GM23338 (cell line): ENCODE results near the gene HSBP1. TPM values are rescaled to one million over a fixed set of nuclear protein-coding genes. Genes with fewer than 3 reads are reported as not detected.

ENCODE experiments used
- ATAC-seq: fragments of 200-7000 bp; cut with Tn5 transposase; 3 replicates; pipeline ENCODE4 v1.9.1; 2020
- DNase-seq: peaks from one replicate; pipeline ENCODE4 v3.0.0-alpha.2; 2015; ENCODE audit warnings: low spot score
- H2AFZ ChIP-seq: fragments of 200-600 bp; sonication (generic); 2 replicates; pipeline ENCODE4 v1.8.0; 2016; ENCODE audit warnings: antibody characterized with exemption, mild to moderate bottlenecking, moderate library complexity
- H3F3A ChIP-seq: fragments of 200-600 bp; sonication (generic); replicated peaks from 2 replicates; pipeline ENCODE4 v1.8.0; 2017; ENCODE audit warnings: antibody characterized with exemption, mixed run types, low read depth
- H3K27ac ChIP-seq: fragments of 200-600 bp; sonication (generic); 2 replicates; pipeline ENCODE4 v1.6.1; 2016; ENCODE audit warnings: low read depth
- H3K27me3 ChIP-seq: fragments of 200-600 bp; sonication (generic); 2 replicates; pipeline ENCODE4 v1.8.0; 2016; ENCODE audit warnings: mild to moderate bottlenecking, mixed run types, moderate library complexity; ENCODE audit not compliant: insufficient read depth
- H3K36me3 ChIP-seq: fragments of 200-600 bp; sonication (generic); 2 replicates; pipeline ENCODE4 v1.8.0; 2016; ENCODE audit warnings: mild to moderate bottlenecking; ENCODE audit not compliant: insufficient read depth
- H3K4me1 ChIP-seq: fragments of 200-600 bp; sonication (generic); 2 replicates; pipeline ENCODE4 v1.8.0; 2016; ENCODE audit warnings: mild to moderate bottlenecking, moderate library complexity; ENCODE audit not compliant: insufficient read depth
- H3K4me2 ChIP-seq: fragments of 200-600 bp; sonication (generic); 2 replicates; pipeline ENCODE4 v1.7.1; 2017; ENCODE audit warnings: mixed run types
- H3K4me3 ChIP-seq: fragments of 200-600 bp; sonication (generic); 2 replicates; pipeline ENCODE4 v1.6.1; 2016; ENCODE audit warnings: mixed run types
- H3K79me2 ChIP-seq: fragments of 200-600 bp; sonication (generic); replicated peaks from 2 replicates; pipeline ENCODE4 v1.8.0; 2017; ENCODE audit warnings: mild to moderate bottlenecking; ENCODE audit not compliant: insufficient read depth
- H3K9me2 ChIP-seq: fragments of 200-600 bp; sonication (generic); 2 replicates; pipeline ENCODE4 v1.8.0; 2017; ENCODE audit not compliant: insufficient read depth
- H4K20me1 ChIP-seq: fragments of 200-600 bp; sonication (generic); replicated peaks from 2 replicates; pipeline ENCODE4 v1.8.0; 2017; ENCODE audit warnings: mild to moderate bottlenecking; ENCODE audit not compliant: insufficient read depth
- H3K27ac Mint-ChIP-seq: 2 replicates; pipeline ENCODE4 v1.8.0; 2020; ENCODE audit warnings: inconsistent platforms, mild to moderate bottlenecking, moderate library complexity, mixed read lengths
- H3K27me3 Mint-ChIP-seq: 3 replicates; pipeline ENCODE4 v1.8.0; 2022; ENCODE audit warnings: low read depth, mild to moderate bottlenecking, moderate library complexity, mixed read lengths, inconsistent platforms; ENCODE audit not compliant: insufficient read depth, poor library complexity
- H3K36me3 Mint-ChIP-seq: 3 replicates; pipeline ENCODE4 v1.8.0; 2021; ENCODE audit warnings: low read depth, mild to moderate bottlenecking, inconsistent platforms, moderate library complexity, mixed read lengths
- H3K4me1 Mint-ChIP-seq: 3 replicates; pipeline ENCODE4 v1.8.0; 2020; ENCODE audit warnings: mild to moderate bottlenecking, inconsistent platforms, mixed read lengths
- H3K4me3 Mint-ChIP-seq: 3 replicates; pipeline ENCODE4 v1.8.0; 2021; ENCODE audit warnings: moderate library complexity, mild to moderate bottlenecking, inconsistent platforms, mixed read lengths
- H3K9me3 Mint-ChIP-seq: 3 replicates; pipeline ENCODE4 v1.8.0; 2020; ENCODE audit warnings: moderate library complexity, mild to moderate bottlenecking, inconsistent platforms, mixed read lengths
- CREB1 ChIP-seq: fragments of 250-450 bp; sonication (Bioruptor Pico); IDR thresholded peaks from 2 replicates; pipeline ENCODE4 v1.5.0; 2020; ENCODE audit warnings: low read depth, mild to moderate bottlenecking, moderate library complexity
- EZH2 ChIP-seq: fragments of 200-600 bp; sonication (generic); IDR thresholded peaks from one replicate; pipeline ENCODE4 v1.8.0; 2017; ENCODE audit warnings: antibody characterized with exemption, mild to moderate bottlenecking, low read depth; ENCODE audit not compliant: unreplicated experiment
- EZH2phosphoT487 ChIP-seq: fragments of 200-600 bp; sonication (generic); IDR thresholded peaks from one replicate; pipeline ENCODE4 v1.8.1; 2018; ENCODE audit warnings: antibody characterized with exemption; ENCODE audit not compliant: unreplicated experiment
- JUNB ChIP-seq: IDR thresholded peaks from one replicate; pipeline ENCODE4 v1.6.1; 2016; ENCODE audit warnings: antibody characterized with exemption; ENCODE audit not compliant: unreplicated experiment
- NANOG ChIP-seq: IDR thresholded peaks from 2 replicates; pipeline ENCODE4 v1.6.1; 2016; ENCODE audit warnings: antibody characterized with exemption, borderline replicate concordance
- STAT1 ChIP-seq: IDR thresholded peaks from one replicate; pipeline ENCODE4 v1.6.1; 2016; ENCODE audit warnings: antibody characterized with exemption; ENCODE audit not compliant: unreplicated experiment
- ZNF114 ChIP-seq: fragments of 250-450 bp; sonication (Bioruptor Pico); IDR thresholded peaks from 2 replicates; pipeline ENCODE4 v1.5.0; 2020; ENCODE audit warnings: mild to moderate bottlenecking, moderate library complexity
- ZNF331 ChIP-seq: fragments of 250-450 bp; sonication (Bioruptor Pico); IDR thresholded peaks from 2 replicates; pipeline ENCODE4 v1.5.0; 2020; ENCODE audit warnings: low read depth, mild to moderate bottlenecking, moderate library complexity
- polyA plus RNA-seq: library from polyadenylated mRNA; unstranded; fragments of >200 nt; fragmentation: Nextera tagmentation; extraction: Ambion mirVana; gene quantifications from 2 replicates; pipeline ENCODE4 v1.2.1, GENCODE V29; 2016
- total RNA-seq: library from RNA; depleted of rRNA; stranded (reverse); fragments of >200 nt; shearing (Covaris generic); gene quantifications from 2 replicates; pipeline ENCODE4 v1.2.3, GENCODE V29; 2014
- TF ChIP-seq, protein P1 (sequence below): IDR thresholded peaks from one replicate; pipeline ENCODE4 v1.6.1; 2018; ENCODE audit warnings: antibody characterized with exemption; ENCODE audit not compliant: unreplicated experiment

HSBP1 gene
- total and polyA plus RNA-seq, 2 experiments from 2014 or later = 71.0 to 817 TPM

DNA sequence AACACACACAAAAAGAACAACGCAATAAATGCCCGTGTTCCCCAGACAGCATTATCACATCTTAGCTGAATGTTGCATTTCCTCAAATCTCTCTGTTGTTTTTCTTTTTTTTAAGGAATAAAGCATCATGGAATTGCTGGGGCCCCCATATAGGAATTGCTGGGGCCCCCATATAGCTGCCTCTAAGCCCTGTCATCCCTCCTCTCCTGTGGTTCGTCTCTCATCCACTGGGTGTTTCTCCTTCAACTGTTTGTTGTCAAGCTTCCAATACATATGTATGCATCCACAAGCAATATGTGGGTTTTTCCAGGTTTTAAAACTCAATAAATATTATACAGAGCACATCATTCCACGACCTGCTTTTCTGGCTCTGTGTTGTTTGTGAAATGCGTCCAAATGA lies 43.2 kb downstream of the HSBP1 start:
- Mint-ChIP-seq H3K4me1 (peaks cover 42% of the 10 kb centered on the region), H3K9me3 (no peaks in the 10 kb centered on the region), H3K36me3 (no peaks in the 10 kb centered on the region), H3K27ac (no peak overlapping the region), H3K27me3 (peaks cover 3% of the 10 kb centered on the region), H3K4me3 (no peak overlapping the region)
- Histone ChIP-seq H3F3A (no peaks in the 10 kb centered on the region), H3K79me2 (no peaks in the 10 kb centered on the region), H4K20me1 (no peaks in the 10 kb centered on the region), H2AFZ (no peak overlapping the region), H3K27ac (no peak overlapping the region), H3K4me2 (no peak overlapping the region), H3K4me1 (peaks cover 34% of the 10 kb centered on the region), H3K9me2 (0 out of 2 replicates have a peak, but pooled peaks cover 2% of the 10 kb centered on the region), H3K27me3 (no peaks in the 10 kb centered on the region), H3K4me3 (no peak overlapping the region), H3K36me3 (no peaks in the 10 kb centered on the region)
- DNase-seq (no peak), ATAC-seq (no peak)
- TF ChIP-seq JUNB (no peak), NANOG (no peak), ZNF114 (CRISPR knock-in tag) (no peak)
- TF ChIP-seq, protein P1, sequence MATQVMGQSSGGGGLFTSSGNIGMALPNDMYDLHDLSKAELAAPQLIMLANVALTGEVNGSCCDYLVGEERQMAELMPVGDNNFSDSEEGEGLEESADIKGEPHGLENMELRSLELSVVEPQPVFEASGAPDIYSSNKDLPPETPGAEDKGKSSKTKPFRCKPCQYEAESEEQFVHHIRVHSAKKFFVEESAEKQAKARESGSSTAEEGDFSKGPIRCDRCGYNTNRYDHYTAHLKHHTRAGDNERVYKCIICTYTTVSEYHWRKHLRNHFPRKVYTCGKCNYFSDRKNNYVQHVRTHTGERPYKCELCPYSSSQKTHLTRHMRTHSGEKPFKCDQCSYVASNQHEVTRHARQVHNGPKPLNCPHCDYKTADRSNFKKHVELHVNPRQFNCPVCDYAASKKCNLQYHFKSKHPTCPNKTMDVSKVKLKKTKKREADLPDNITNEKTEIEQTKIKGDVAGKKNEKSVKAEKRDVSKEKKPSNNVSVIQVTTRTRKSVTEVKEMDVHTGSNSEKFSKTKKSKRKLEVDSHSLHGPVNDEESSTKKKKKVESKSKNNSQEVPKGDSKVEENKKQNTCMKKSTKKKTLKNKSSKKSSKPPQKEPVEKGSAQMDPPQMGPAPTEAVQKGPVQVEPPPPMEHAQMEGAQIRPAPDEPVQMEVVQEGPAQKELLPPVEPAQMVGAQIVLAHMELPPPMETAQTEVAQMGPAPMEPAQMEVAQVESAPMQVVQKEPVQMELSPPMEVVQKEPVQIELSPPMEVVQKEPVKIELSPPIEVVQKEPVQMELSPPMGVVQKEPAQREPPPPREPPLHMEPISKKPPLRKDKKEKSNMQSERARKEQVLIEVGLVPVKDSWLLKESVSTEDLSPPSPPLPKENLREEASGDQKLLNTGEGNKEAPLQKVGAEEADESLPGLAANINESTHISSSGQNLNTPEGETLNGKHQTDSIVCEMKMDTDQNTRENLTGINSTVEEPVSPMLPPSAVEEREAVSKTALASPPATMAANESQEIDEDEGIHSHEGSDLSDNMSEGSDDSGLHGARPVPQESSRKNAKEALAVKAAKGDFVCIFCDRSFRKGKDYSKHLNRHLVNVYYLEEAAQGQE = no peak

- Mint-ChIP-seq H3K36me3 (no peaks in the 10 kb centered on the region), H3K27ac (no peak overlapping the region), H3K4me3 (no peak overlapping the region), H3K9me3 (no peaks in the 10 kb centered on the region), H3K27me3 (peaks cover 5% of the 10 kb centered on the region), H3K4me1 (peaks cover 42% of the 10 kb centered on the region)
- H3K9me2 ChIP-seq = 0 out of 2 replicates have a peak, but pooled peaks cover 2% of the 10 kb centered on the region
- H3K4me1 ChIP-seq = peaks cover 34% of the 10 kb centered on the region
- no peak for ATAC-seq
- no peaks in the 10 kb centered on the region for H3K27me3 ChIP-seq
- H3K4me2 ChIP-seq = no peak overlapping the region
- no peak for DNase-seq
- no peaks in the 10 kb centered on the region for H3K36me3 ChIP-seq
- no peaks in the 10 kb centered on the region for H4K20me1 ChIP-seq
- no peaks in the 10 kb centered on the region for H3F3A ChIP-seq
- H3K79me2 ChIP-seq = no peaks in the 10 kb centered on the region
- no peak overlapping the region for H3K27ac ChIP-seq
- H2AFZ ChIP-seq = no peak overlapping the region
- H3K4me3 ChIP-seq = no peak overlapping the region
- TF ChIP-seq EZH2 (no peak), ZNF331 (no peak), CREB1 (CRISPR knock-in tag) (no peak), JUNB (no peak), STAT1 (no peak), EZH2phosphoT487 (no peak)
- TF ChIP-seq, protein P1 = no peak
These were observed 43.7 kb downstream of the HSBP1 start for GRCh38 chr16:83851473-83851872.
